NCI-H345 treated with DMSO at 0.1 percent for 48 hours (cell line): ENCODE results near the gene HIC2.
"Not testable (repeated sequence)": the region's sequence is repeated elsewhere in the genome, so short reads cannot be mapped to it uniquely, and the experiment has no call there.

Experiments
- DNase-seq: peaks from one replicate; lab custom pipeline; 2025; ENCODE audit not compliant: unreplicated experiment; lab: John Stamatoyannopoulos, UW

The HIC2 gene, protein sequence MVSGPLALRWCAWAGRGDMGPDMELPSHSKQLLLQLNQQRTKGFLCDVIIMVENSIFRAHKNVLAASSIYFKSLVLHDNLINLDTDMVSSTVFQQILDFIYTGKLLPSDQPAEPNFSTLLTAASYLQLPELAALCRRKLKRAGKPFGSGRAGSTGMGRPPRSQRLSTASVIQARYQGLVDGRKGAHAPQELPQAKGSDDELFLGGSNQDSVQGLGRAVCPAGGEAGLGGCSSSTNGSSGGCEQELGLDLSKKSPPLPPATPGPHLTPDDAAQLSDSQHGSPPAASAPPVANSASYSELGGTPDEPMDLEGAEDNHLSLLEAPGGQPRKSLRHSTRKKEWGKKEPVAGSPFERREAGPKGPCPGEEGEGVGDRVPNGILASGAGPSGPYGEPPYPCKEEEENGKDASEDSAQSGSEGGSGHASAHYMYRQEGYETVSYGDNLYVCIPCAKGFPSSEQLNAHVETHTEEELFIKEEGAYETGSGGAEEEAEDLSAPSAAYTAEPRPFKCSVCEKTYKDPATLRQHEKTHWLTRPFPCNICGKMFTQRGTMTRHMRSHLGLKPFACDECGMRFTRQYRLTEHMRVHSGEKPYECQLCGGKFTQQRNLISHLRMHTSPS

DNA sequence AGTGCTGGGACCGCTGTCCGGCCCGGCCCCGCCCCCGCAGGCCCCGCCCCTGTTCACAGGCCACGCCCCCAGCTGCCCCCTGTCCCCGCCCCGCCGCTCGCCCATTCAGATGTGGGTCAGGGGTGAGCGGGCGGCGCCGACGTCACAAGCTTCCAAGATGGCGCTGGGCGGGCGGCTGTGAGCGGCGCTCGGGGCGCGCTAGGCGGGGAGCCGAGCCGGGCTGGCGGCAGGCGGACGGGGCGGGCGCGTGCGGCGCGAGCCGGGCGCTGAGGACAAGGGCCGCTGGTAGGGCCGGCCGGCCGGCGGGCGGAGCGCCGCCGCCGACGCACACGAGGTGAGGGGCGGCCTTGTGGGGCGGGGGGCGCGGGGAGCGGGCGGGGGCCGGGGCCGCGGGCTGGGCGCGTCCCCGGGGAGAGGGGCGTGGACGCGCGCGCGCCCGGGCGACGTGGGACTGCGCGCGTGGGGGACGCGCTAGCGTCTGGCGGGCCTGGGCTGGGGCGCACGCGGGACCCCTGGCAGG, at the start of gene HIC2:
TSS of gene HIC2 (plus strand) at position 145 of the 520 bp plus-strand sequence. CDS start 25,461 bp downstream, outside the sequence.
- not testable (repeated sequence) for DNase-seq

DNA sequence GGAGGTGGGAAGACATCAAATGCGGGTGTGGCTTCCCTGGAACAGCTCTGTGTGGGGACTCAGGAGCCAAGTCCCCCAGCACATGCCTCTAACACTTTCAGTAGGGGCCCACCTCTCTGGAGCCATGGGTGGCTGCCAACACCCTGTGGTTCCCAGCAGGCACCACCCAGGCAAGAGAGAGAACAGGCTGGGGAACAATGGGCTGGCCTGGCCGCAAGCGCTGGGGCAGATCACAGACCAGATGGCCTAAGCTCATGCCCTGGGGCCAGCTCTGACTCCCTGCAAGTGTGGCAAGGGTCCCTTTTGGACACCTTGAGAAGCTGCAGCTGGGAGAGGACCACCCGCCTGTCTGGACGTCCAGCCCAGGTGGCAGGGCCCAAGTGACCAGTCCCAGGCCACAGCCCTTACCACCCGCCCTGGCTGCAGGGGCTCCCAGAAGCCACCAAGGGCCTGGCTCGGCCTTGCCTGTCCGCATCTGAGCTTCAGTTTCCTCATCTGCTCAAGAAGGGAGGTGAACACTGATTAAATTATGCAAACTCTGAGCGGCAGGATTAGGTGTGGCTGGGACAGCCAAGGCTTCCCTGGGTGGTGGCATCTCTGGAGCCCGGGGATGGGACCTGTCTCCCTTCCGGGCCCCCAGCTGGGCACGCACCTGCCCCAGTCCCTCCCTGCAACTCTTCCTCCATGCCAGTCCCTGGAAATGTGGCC, 48.4 kb upstream of the HIC2 start:
- DNase-seq: not testable (repeated sequence)

DNA sequence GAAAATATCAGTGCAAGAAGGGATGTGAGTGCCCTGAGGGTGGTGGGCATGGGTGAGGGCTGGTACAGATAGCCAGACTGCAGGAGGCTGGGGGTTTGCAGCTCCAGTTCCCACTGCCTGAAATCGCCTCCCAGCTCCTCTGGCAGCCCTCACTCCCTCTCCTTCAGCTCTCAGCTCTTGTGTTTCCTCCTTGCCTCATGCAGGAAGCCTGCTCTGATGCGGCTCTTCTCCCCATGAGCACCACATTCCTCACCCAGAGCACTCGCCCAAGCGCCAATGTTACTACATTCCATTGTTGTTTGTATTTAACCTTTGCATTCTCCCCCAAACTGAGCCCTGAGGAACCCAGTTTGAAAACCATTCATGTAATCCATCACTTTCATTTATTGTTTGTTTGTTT, 41.3 kb upstream of the HIC2 start:
- not testable (repeated sequence) for DNase-seq

DNA sequence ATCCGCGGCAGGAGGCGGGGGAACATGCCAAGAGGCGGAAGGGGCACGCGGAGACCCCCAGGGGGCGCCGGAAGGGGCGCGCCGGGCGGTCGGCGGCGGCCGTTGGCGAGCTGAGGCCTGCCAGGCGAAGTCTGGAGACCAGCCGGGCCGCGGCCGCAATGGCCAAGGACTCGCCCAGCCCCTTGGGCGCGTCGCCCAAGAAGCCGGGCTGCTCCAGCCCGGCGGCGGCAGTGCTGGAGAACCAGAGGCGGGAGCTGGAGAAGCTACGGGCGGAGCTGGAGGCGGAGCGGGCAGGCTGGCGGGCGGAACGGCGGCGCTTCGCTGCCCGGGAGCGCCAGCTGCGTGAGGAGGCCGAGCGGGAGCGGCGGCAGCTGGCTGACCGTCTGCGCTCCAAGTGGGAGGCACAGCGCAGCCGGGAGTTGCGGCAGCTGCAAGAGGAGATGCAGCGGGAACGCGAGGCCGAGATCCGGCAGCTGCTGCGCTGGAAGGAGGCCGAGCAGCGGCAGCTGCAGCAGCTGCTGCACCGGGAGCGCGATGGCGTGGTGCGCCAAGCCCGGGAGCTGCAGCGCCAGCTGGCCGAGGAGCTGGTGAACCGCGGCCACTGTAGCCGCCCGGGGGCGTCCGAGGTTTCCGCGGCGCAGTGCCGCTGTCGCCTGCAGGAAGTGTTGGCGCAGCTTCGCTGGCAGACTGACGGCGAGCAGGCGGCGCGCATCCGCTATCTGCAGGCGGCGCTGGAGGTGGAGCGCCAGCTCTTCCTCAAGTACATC, 33.3 kb upstream of the HIC2 start, which contains the start of gene RIMBP3B:
TSS of gene RIMBP3B (plus strand) at position 51 of the 767 bp plus-strand sequence. CDS start at position 159, 108 bp downstream.
- DNase-seq: not testable (repeated sequence)

DNA sequence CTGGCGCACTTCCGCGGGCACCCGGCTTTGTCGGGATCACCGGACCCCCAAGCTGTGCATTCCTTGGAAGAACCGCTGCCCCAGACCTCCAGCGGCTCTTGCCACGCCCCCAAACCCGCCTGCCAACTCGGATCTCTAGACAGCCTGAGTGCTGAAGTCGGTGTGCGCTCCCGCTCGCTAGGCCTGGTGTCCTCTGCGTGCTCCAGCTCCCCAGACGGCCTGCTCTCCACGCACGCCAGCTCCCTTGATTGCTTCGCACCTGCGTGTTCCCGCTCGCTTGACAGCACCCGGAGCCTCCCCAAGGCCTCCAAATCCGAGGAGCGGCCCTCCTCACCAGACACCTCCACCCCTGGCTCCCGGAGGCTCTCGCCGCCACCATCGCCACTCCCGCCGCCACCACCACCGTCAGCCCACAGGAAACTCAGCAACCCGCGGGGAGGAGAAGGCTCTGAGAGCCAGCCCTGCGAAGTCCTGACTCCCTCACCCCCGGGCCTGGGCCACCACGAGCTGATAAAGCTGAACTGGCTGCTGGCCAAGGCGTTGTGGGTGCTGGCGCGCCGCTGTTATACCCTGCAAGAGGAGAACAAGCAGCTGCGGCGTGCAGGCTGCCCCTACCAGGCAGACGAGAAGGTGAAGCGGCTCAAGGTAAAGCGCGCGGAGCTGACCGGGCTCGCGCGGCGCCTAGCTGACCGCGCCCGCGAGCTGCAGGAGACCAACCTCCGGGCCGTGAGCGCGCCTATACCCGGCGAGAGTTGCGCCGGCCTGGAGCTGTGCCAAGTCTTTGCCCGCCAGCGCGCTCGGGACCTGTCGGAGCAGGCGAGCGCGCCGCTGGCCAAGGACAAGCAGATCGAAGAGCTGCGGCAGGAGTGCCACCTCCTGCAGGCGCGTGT, 32.5 kb upstream of the HIC2 start:
- DNase-seq: not testable (repeated sequence)

DNA sequence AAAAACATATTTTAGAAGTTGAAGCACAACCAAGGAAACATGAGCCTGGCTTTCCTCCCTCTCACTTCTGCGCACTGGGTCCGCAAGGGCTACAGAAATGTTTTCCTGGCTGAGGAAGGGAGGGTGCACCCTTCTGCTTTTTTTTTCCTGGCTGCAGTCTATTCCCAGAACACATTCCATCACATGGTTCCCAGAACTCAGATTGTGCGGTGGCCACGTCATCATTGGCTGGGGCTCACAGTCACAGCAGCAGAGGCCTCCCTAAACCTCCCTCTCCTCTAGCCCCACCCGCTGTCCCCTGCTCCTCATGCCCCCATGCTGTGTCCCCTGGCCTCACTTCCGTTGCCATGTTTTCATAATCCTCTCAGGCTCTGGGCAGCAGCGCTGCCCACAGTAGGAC, 27.7 kb upstream of the HIC2 start:
- not testable (repeated sequence) for DNase-seq

DNA sequence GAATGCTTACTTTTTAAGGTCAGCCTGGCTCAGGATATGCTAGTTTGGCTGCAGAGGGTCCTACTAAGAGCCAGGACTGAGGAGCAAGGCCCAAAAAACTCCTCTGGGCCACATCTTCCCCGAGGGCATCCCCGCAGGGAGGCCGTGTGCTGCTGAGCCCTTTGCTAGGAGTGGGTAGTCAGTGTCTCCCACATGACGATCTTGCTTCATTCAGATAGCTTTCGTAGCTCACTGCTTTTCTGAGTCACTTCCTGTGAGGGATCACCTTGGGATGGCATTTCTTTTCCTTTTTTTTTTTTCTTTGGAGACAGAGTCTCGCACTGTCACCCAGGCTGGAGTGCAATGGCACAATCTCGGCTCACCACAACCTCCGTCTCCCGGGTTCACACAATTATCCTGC, 27.2 kb upstream of the HIC2 start:
- not testable (repeated sequence) for DNase-seq

DNA sequence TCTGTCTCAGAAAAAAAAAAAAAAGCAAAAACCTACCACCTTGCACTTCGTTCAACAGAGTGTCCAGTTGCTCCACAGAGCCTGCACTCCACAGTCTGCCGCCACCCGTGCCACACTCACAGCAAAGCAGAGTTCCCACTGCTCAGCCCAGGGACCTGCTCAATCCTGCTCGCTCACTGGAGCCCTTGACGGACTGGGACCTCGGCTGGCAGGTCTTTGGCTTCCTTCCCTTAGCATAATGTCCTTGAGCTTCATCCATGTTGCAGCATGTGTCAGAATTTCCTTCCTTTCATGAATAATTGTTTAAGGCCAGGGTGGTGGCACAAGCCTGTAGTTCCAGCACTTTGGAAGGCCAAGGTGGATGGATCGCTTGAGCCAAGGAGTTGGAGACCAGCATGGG, 22.6 kb upstream of the HIC2 start:
- DNase-seq: not testable (repeated sequence)

DNA sequence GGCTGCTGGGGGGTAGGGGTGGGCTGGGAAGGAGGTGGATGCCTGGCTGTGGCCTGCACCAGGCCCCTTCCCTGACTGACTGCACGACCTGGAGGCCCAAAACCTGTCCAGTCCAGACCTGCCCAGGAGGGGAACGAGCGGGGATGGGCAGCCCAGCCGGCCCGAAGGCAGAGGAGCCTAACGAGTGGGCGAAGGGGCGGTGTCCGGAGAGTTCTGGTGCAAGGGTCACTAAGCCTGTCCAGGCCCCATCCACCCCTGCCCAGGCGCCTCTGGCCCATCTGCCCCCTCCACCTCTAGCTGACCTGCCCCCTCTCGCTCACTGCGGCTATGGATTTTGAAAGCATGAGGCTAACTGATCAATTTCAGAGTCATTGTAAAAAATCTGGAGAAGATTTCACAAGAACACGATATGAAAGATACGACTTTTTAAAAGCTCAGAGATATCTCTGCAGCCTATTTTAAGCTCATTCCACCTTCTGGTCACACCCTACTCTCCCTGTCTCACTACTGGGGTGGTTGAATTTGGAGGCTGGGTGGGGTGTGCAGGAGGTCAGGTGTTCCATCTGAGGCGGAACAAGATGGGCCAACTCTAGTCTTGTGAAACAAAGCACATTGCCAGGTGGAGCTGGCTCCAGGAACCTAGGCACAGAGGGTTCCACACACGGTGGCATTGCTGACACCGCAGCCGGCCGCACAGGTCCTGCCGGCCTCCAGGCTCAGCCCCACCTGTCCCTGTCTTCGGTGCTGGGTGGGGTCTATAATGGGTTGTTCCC, 15.8 kb upstream of the HIC2 start:
- not testable (repeated sequence) for DNase-seq

DNA sequence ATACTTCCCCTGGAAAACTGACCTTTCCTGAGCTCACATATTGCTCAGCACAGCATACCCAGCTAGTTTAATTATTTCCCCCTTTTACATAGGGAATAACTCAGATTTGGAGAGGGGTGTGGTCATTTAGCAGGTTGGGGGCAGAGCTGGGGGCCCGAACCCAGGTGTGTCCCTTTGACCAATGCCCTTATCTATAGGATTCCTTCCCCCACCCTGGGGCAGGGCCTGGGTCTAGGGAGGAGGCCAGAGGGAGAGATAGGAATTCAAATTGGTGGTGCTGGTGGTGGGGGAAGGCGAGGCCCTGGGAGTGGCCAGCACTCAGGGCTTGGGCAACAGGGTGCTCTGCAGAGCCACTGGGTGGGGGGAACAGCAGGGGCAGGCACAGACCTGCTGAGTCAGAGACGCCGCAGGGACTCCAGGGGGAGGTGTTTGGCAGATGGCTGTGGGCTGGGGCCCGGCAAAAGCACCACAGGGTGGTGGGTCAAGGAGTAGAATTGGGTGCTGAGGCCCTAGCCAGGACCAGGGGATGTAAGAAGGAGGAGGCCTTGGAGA, 14.3 kb upstream of the HIC2 start:
- not testable (repeated sequence) for DNase-seq

DNA sequence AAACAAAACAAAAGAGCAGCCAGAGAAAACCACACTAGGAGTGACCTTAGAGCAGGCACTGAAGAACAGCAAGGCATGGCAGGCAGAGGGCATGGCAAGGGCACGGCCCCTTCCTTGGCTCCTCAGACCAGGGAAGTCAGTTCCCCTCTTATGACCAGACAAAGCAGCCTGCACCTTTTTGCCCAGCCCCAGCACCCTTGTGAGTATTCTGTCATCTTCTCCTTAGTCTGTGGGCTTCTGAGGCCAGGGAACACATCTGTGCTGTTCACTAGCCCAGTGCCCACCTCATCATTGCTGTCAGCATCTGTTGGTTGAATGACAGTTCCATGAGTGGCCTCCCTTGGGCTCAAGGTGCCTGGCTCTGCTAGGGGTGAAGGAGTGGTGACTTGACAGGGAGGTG, 10.0 kb upstream of the HIC2 start:
- not testable (repeated sequence) for DNase-seq

DNA sequence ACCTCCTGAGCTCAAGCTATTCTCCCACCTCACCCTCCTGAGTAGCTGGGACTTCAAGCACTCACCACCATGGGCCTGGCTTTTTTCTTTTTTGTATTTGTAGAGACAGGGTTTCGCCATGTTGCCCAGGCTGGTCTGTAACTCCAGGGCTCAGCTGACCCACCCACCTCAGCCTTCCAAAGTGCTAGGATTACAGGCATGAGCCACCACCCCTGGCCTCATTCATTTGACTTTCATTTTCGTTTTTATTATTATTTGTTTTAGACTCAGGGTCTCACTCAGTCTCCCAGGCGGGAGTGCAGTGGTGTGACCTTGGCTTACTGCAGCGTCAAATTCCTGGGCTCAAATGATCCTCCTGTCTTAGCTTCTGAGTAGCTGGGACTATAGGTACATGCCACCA, 9.4 kb upstream of the HIC2 start:
- not testable (repeated sequence) for DNase-seq

DNA sequence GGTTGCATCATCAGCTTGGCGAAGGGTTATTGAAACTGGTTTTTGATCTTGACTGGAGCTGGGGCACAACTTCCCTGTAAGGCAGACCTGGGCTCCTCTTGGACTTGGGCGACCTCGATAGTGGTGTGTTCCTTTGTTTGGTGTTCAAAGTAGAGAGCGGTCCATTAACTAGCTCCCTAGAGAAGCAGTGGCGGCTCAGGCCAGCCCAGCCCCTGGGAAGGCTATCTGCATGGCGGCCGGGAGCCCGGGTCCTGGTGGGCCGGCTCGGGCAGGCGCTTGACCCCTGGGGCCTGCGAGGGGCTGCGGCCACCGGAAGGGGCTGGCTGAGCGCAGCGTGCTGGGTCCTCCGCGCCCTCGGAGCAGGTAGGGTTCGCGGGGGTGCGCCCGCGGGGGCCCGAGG, 796 bp upstream of the HIC2 start:
- DNase-seq: not testable (repeated sequence)

DNA sequence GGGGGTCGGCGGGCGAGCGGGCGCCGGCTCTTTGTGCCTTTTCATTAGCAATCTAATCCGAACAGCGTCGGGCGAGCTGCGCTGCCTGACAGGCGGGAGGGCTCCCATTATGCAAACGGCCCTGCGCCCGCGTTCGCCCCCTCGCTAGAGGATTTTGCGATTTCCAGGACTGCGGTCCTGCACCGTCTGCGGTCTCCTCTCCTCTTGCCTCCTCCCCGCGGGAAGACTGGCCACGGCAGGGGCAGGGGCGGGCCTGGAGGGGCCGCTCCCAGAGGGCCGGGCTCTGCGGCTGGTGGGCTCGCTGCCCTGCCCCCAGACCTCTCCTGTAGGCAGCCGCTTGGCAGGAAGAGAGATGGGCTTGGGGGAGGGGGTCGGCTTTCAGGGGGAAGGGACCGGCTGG, 682 bp downstream of the HIC2 start:
- not testable (repeated sequence) for DNase-seq

DNA sequence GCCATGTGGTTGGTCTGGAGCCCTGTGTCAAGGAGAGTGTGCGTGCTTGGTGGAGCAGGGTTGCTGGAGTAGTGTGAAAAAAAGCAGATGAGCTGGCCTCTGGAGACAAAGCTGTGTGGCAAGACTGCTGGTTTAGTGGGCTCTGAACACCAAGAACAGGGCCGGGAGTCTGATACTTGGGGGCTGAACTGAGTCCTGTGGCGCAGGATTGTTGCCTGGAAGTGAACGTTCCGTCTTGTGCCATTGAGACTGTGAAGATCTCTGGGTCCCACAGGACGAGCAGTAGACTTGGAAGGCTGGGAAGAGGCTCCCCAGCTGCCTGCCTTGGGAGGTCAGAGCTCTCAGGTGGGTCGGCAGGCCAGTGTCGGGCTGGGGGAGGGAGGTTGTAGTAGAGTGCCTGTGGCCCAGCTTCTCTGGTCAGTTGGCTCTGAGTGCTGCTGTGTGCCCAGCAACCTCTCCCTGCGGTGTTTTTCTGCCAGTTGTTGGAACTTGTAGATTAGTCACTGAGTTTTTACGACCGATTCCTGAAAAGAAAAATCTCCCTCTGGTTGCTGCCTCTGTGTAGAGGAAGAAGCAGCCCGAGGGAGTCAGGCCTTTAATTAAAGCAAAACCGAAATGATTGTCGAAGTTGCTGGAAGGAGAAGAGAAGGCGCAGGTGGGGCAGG, 1.9 kb downstream of the HIC2 start:
- not testable (repeated sequence) for DNase-seq

DNA sequence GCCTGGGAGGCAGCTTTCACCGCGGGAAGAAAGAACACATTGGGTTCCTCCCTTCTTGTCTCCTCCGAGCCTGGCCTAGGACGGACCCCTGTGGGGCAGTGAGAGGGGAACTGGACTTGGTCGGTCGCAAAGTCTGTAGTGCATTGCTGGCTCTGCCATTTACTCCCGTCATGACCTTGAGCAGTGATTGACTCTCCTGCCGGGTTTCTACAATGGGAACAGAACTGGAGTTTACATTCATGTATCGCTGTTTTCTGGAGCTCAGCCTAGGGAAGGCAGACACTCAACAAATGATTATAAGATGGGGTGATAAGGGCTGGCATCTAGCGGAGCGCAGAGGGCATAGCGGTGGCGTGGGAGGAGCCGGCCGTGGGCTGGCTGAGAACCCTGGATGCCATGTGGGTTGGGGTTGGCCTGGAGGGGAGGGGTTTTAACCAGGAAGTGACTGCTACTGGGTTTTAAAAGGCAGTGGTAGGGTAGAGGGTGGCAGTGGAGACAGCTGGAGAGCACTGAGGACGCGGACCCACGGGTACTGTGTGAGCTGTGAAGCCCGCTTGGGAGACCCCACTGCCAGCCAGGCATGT, 3.1 kb downstream of the HIC2 start:
- DNase-seq: not testable (repeated sequence)

DNA sequence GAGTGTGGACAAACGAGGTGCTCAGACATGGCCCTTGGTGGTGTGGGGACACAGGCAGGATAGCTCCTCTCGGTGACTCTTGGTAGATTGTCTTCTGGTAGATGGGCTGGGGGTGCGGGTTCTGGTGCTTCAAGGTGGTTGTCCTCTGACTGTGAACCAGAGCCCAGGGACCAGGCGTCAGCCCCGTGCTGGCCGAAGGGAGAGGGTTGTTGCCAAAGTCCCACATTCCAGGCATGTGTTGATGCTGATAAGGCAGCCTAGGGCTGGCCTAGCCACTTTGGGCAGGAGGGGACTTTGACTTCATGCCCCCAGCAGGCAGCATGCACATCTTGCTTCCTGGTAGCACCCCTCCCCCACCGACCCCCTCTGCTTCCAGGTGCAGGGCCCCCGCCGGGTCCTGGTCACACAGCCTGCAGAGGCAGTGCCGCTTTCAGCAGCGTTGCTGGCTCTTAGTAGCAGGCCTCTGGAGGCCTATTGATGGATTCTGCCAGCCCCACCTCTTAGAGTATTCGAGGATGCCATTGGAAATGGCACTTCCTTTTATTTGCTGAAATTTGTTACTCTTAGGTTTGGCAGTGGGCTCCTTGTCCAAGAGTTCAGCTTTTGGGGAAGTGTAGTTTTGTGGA, 7.0 kb downstream of the HIC2 start:
- not testable (repeated sequence) for DNase-seq
